NCI-H2107 treated with DMSO at 0.1 percent for 48 hours (cell line): ENCODE data around the gene FOXP1.

ENCODE experiments used
- DNase-seq: peaks from one replicate; lab custom pipeline; 2025; ENCODE audit not compliant: unreplicated experiment; lab: John Stamatoyannopoulos, UW

FOXP1 gene

GRCh38 chr3:71072287-71072686, 511.2 kb downstream of the FOXP1 start:
- no peak for DNase-seq

- DNase-seq, result no peak
Observed at GRCh38 chr3:71070497-71071463, 512.7 kb downstream of the FOXP1 start.

- no peak for DNase-seq
Observed at GRCh38 chr3:71069797-71070196, 513.7 kb downstream of the FOXP1 start.

GRCh38 chr3:71067977-71068654, 515.4 kb downstream of the FOXP1 start:
- no peak for DNase-seq

- no peak for DNase-seq
Observed at GRCh38 chr3:71066849-71067261, 516.7 kb downstream of the FOXP1 start.

- no peak for DNase-seq
Observed at GRCh38 chr3:71066356-71066755, 517.2 kb downstream of the FOXP1 start.

GRCh38 chr3:71065764-71066013, 517.8 kb downstream of the FOXP1 start:
- no peak for DNase-seq

- DNase-seq, result no peak
Observed at GRCh38 chr3:71064956-71065763, 518.4 kb downstream of the FOXP1 start.

- no peak for DNase-seq
Observed at GRCh38 chr3:71064291-71064955, 519.1 kb downstream of the FOXP1 start.

- no peak for DNase-seq
Observed at GRCh38 chr3:71063773-71064290, 519.7 kb downstream of the FOXP1 start.

- no peak for DNase-seq
Observed at GRCh38 chr3:71062952-71063772, 520.4 kb downstream of the FOXP1 start.

- no peak for DNase-seq
Observed at GRCh38 chr3:71062037-71062932, 521.2 kb downstream of the FOXP1 start.

- DNase-seq, result no peak
Observed at GRCh38 chr3:71061581-71061980, 521.9 kb downstream of the FOXP1 start.

GRCh38 chr3:71061037-71061436, 522.5 kb downstream of the FOXP1 start:
- DNase-seq, result no peak

- no peak for DNase-seq
Observed at GRCh38 chr3:71060536-71060935, 523.0 kb downstream of the FOXP1 start.

GRCh38 chr3:71057526-71057894, 526.0 kb downstream of the FOXP1 start:
- no peak for DNase-seq

GRCh38 chr3:71056327-71056726, 527.2 kb downstream of the FOXP1 start:
- DNase-seq, result no peak

- DNase-seq, result no peak
Observed at GRCh38 chr3:71055257-71056001, 528.1 kb downstream of the FOXP1 start.
